ENCODE measurements around the gene FBXO8. TPM values are rescaled to one million over a fixed set of nuclear protein-coding genes. Genes with fewer than 3 reads are reported as not detected.

Gene FBXO8
- total RNA-seq, 1 experiment from 2014 or later: 8.9 TPM

- Histone ChIP-seq H2BK120ac (ENCODE audit: low read depth, low read length, poor library complexity, severe bottlenecking) (no peak overlapping the region), H3K18ac (ENCODE audit: insufficient read length, low read depth, low read length) (no peak overlapping the region), H3T11ph (ENCODE audit: low read length) (no peak overlapping the region), H4K91ac (ENCODE audit: insufficient read length, low read depth, low read length) (no peak overlapping the region), H3K79me1 (ENCODE audit: insufficient read depth, low read depth, low read length, poor library complexity, severe bottlenecking) (no peaks in the 10 kb centered on the region), H3K4me1 (ENCODE audit: insufficient read depth, low read length) (no peaks in the 10 kb centered on the region), H3K56ac (ENCODE audit: insufficient read length, low read depth, low read length) (no peak overlapping the region), H2BK5ac (ENCODE audit: insufficient read length, low read length) (no peak overlapping the region), H3K9ac (ENCODE audit: extremely low read depth, insufficient read length, low read length) (no peak overlapping the region), H4K8ac (replicated peaks; ENCODE audit: insufficient read length, low read depth, low read length) (no peak overlapping the region), H3K4me2 (ENCODE audit: insufficient read depth, insufficient read length, low read length) (no peak overlapping the region), H3K14ac (ENCODE audit: insufficient read depth, low read length) (no peak overlapping the region), H3K4ac (ENCODE audit: low read depth, low read length) (no peak overlapping the region), H3K23me2 (ENCODE audit: insufficient read length, low read depth, low read length, poor library complexity, severe bottlenecking) (no peaks in the 10 kb centered on the region), H3K79me2 (ENCODE audit: insufficient read depth, low read length) (no peaks in the 10 kb centered on the region), H4K5ac (ENCODE audit: insufficient read length, low read depth, low read length) (no peak overlapping the region), H4K20me1 (ENCODE audit: control insufficient read depth, insufficient read depth, insufficient read length) (no peaks in the 10 kb centered on the region), H2AFZ (ENCODE audit: low read length) (no peak overlapping the region), H3K27me3 (ENCODE audit: insufficient read depth, low read length) (no peaks in the 10 kb centered on the region), H3K23ac (ENCODE audit: insufficient read length, low read depth, low read length) (no peak overlapping the region), H3K9me3 (ENCODE audit: control insufficient read depth, low read depth, low read length) (no peaks in the 10 kb centered on the region), H2BK12ac (ENCODE audit: insufficient read length, low read depth, low read length) (no peak overlapping the region), H2BK15ac (ENCODE audit: low read depth, low read length) (no peak overlapping the region), H2AK5ac (ENCODE audit: insufficient read length, low read length) (no peak overlapping the region), H2BK20ac (ENCODE audit: low read depth, low read length, poor library complexity, severe bottlenecking) (no peak overlapping the region), H3K27ac (ENCODE audit: insufficient read length, low read depth, low read length) (no peak overlapping the region)
- Mint-ChIP-seq H3K9me3 (no peaks in the 10 kb centered on the region), H3K27ac (peak overlapping the region; percentile 54 to 63 (median 56); a peak in 4 of 7 replicates), H3K27me3 (ENCODE audit: low read depth) (no peaks in the 10 kb centered on the region), H3K36me3 (ENCODE audit: insufficient read depth in 1 of 3, low read depth in 3 of 3) (peaks cover 0 to 7% (median 6%) of the 10 kb centered on the region in 3 experiments; a peak in 3 of 7 replicates), H3K4me3 (no peak overlapping the region), H3K4me1 (peaks cover 6 to 8% of the 10 kb centered on the region in 2 experiments)
- WGBS (ENCODE audit: extremely low coverage, insufficient read length, low lambda C conversion rate): no CpG with 5 or more reads among the region's 3 CpGs
- no peak for TF ChIP-seq CTCF (conservative IDR thresholded peaks at IDR 0.05)
- DNase-seq: peak; percentile 44
These were observed 31.3 kb upstream of the FBXO8 start for GRCh38 chr4:174314770-174315169.
